GM21360 (cell line): ENCODE measurements around the gene SSH2.
"Not testable (repeated sequence)": the region's sequence is repeated elsewhere in the genome, so short reads cannot be mapped to it uniquely, and the experiment has no call there.

Experiments used
- ATAC-seq: cut with Tn5 transposase; IDR thresholded peaks from one replicate; pipeline ENCODE4 v1.9.1; 2021; ENCODE audit warnings: mild to moderate bottlenecking, moderate library complexity; ENCODE audit not compliant: unreplicated experiment

The SSH2 gene

DNA sequence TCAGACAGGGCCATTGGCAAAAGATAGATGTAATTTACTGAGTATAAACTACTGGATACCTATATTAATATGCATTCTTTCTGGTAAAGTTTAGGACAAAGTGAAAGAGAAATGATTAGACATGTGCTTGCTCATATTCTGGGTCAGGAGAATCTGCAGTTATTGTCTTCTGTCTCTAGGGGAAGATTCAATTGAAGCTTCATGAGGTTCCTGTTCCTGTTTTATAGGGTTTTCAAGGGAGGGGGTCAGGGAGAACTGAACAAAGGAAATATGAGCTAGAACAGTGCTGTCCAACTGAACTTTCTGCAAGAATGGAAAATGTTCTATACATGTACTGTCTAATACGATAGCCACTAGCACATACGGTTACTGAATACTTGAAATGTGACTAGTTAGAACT lies 248.0 kb downstream of the SSH2 start:
- ATAC-seq: no peak

DNA sequence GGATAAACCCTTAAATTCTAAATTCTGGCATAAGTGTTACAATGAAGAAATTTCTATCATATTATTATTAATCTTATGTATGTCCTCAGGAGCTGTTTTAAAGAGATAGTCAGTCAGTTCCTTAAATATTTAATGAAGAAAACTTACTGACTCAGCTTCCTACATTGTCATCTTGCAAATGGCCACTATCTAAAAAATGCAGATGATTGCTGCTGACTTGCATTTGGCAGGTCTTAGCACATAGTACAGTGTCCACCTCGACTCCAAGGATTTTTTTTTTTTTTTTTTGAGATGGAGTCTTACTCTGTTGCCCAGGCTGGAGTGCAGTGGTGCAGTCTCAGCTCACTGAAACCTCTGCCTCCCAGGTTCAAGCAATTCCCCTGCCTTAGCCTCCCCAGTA lies 252.2 kb downstream of the SSH2 start:
- ATAC-seq: no peak

DNA sequence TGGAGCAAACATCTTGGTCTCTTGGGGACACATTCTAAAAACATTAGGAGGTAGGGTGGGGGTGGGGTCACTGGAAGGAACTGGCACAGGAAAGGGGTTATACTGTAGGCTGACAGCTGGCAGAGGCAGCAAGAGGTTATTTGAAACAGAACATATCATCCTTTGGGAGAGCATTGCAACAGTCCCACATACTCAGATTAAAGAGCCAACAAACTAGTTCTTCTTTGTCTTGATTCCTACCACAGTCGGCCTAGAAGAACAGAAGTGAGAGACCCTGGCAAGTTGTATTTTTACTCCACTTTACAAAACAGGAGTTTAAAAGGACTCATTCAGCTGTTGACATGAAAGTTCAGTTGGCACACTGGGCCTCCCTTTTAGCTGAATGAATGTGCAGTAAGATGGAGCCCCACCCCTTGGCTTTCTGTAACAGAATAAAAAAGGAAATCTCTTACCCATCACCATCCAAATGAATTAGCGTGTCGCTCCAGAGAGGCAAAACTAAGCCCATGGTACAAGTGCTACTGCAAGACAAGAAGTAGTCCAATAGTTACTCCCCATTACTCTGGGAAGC lies 252.7 kb downstream of the SSH2 start:
- no peak for ATAC-seq

DNA sequence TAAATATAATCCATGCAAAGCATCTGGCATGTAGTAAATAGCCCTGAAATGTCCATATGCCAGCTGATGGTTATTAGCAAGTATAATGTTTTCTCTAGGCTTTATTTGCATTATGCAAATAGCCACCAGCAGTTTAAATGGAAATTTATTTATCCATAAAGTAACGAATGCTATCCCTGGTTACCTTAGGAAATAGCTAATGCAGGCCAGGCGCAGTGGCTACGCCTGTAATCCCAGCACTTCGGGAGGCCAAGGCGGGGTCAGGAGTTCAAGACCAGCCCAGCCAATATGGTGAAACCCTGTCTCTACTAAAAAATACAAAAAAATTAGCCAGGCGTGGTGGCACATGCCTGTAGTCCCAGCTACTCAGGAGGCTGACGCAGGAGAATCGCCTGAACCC lies 254.1 kb downstream of the SSH2 start:
- not testable (repeated sequence) for ATAC-seq

DNA sequence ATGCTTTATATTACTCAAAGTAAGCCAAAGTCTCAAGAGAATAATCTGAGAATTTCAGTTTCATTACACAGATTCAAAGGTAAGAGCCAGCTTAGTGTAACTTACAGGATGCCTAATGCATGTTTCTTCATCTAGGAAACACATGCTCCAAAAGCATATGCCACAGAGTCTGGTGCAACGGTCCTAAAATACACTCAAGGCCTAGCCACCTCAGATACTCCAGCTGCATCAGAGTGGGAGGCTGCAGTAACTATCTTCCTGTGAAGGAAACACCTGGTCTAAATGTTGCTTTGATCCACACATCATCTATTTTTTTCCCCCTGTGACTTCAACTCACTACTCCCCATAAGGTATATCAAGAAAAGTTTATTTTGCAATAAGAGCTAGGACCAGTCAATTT lies 255.7 kb downstream of the SSH2 start:
- no peak for ATAC-seq

DNA sequence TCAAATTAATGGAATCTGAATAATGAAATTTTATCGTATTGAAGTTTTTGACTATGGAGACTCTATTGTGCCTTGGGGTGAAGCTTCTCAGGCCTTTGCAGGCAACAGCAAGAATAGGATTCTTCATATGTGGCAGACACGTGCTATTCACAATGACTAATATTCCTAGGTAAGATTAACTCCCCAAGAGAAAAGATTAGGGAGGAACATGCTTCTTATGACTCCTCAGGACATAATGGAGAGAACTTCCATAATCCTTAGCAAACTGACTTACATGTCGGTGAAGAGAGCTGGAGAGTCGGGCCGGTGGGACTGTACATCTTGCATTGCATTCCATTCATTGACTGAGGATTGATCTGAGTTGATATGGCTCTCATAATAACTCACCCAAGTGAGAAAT lies 258.4 kb downstream of the SSH2 start:
- ATAC-seq: no peak

DNA sequence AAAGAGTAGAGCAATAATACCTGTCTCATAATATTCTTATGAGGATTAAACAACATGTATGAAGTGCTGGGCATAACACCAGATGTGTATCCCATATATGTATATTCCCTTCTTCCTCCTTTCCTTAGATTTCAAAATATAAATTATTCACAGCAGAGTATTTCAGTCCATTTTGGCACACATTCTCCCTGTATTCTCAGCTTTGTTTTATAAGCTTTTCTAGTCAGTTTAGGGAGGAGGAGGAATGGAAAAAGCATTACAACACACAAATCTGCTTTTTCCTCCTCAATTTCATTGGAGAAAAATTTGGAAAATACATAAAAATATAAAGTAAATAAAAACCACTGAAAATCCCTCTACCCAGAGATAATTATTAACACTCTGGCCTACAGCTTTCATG lies 260.8 kb downstream of the SSH2 start:
- ATAC-seq: no peak

DNA sequence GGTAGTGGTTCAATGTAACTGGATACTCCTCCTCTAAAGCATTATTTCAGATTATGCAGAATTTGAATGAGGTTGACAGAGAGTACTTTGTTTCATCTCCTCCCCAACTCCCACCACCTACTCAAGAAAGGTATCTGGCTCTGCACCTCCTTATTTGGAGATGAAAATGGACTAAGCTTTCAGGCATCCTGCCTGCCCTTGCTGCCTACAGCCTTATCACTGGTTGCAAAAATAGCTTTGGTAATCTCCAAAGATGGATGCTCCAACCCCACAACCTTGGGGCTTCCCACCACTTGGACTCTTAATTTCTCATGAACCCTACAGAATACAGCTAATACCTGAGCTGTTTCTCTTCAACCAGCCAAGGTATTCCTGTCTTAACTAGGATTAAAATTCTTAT lies 262.1 kb downstream of the SSH2 start:
- no peak for ATAC-seq

DNA sequence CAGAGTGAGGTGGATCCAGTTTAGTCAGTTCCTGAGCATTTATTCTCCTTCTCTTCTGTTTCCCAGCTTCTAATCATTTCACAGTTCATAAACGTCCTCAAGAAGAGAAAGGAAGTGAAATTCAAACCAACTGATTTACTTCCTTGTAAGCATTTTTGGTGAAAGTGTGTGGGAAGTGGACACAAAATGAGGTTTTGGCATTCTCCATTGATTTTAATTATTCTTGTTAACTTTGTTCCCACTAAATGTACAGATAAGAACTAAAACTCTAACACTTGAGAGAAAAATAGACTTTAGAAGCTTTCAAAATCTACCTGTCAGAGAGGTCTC lies 264.6 kb downstream of the SSH2 start:
- ATAC-seq: no peak

DNA sequence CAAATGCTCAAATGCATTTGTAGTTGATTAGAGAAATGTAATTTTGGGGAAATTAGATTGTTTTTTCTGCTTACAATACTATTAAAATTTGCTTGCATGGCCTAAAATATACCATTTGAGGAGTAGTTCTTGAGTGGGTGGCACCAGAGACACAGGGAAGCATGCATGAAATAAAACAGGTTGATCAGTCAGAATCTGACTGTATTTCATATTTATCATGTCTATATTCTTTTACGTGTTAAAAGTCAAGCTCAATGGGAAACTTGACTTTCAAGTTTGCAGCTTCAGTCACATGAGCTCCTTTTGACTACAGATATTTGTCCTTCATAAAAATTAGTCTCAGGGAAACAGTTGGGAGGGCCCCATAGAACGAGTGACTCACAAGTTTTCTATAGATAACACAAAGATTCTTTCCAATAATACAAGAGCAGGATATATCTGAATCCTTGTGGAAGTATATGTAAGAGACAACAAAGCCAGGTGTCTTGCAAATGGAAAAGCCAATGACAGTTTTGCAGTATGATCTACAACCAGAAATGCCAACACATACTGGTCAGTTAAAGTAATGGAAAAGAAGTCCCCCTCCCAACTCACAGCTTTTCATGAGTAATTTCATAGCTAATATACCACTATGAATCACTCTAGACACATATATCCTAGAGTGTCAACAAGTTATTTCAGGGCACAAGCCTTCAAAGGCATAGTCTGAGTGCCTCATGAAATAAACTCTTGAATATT lies 265.1 kb downstream of the SSH2 start:
- ATAC-seq: no peak

DNA sequence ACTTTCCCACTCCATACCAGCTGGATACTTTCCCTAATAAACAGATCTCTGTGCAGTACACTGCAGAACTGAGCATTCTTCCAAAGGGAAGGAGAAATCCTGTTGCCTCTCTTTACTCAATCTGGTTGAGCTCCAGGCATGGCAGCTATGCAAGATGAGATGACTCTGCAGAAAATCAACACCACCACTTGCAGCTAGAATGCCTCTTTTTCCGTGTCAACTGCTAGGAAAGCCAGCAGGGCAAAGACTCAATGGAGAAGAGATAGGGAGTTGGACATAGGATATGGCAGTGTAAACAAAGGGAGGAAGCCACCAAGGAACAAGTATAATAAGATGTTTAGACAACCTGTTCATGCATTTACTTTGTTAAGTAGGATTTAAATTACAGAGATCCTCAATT lies 266.9 kb downstream of the SSH2 start:
- ATAC-seq: no peak

DNA sequence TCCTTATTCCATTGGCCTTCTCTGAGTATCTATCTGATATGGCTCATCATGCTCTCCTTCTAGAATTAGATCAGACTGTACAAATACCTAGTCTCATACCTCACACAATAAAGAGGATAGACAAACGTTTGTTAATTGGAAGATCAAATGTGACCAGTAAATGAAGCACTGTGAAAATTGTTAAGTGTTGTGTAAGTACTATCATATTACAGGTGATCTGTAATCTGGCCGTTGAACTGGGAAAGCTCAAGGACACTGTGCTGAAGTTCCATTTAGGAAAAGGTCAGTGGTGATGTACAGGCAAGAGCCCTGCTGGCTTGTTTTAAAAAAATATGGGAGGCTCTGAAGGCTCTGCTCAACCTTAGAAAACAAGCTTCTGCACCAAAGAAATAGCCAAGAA lies 268.8 kb downstream of the SSH2 start:
- ATAC-seq: no peak

DNA sequence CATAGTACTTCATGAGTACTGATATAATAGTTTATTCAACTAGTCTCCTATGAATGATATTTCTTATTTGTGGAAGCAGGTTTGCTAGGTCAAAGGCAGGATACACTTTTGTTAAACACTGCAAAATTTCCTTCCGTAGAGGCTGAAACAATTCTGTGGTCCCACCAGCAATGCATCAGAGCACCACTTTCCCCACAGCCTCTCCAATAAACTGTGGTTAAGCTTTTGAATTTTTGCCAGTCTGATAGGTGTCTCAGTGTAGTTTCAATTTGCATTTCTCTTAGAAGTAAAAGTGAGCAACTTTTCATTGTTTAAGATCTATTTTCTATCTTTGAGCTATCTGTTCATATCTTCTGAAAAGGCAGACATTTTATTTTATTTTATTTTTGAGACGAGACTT lies 270.9 kb downstream of the SSH2 start:
- no peak for ATAC-seq

DNA sequence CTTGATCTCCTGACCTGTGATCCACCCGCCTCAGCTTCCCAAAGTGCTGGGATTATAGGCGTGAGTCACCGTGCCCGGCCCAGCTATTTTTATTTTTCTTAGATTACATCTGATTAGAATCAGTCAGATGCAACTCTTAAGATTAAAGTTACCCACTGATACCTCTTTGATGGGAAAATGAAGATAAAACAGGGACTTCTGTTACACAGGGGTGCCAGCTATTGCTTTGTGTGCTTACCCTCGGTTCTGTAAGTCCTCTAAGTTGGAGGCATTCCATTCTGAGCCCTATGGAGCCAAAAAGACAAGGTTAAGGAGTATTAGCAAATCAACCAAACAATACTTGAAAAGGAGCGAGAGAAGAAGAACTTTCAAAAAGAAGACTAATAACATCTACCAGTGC lies 274.7 kb downstream of the SSH2 start:
- ATAC-seq: no peak

DNA sequence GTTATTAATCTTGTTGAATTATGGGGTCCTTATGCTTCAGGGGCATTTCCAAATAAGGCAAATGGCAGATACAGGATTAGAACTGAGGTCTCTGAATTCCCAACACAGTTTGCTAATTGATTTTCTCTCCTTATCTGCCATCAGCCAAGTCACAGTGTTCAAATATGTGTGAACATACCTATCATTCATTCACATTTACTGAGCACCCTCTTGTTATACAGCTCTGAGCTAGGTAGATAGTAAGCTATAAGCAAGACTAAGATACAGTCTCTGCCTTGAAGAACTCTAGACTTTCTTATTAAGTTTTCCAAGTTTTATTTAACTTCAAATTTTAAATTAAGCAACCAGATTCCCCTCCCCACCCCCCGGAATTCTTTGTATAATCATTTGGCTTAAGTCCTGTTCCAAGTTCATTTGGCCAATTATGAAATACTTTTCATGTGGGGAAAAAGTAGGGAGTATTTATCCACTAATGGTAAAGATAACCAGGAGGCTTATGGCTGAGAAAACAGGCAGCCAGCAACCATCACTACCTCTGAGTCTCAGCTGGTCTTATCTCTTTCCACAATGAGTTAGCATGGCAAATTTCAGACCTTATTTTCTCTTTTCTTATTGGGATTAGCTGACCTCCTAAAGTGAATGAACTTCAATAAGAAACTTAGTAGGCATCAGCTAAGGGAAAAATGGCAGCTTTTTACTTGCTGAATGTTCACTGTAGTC lies 275.9 kb downstream of the SSH2 start:
- no peak for ATAC-seq

DNA sequence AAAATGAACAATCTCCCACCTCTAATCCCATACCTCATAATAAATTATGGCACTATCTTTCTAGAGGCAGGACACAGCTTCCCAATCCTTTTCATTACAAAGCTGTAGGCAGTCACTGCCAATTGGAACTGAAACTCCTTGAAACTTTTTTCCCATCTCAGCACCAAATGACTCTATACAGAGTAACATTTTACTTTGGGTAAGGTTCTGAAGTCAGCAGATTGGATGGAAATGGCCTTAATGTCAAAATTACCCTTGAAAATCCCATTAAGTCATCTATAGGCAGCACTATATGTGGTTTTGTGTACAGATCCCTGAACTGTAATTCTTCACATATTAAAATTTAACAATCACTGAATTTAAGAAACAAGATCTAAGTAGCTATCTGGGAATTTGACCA lies 277.1 kb downstream of the SSH2 start:
- no peak for ATAC-seq

DNA sequence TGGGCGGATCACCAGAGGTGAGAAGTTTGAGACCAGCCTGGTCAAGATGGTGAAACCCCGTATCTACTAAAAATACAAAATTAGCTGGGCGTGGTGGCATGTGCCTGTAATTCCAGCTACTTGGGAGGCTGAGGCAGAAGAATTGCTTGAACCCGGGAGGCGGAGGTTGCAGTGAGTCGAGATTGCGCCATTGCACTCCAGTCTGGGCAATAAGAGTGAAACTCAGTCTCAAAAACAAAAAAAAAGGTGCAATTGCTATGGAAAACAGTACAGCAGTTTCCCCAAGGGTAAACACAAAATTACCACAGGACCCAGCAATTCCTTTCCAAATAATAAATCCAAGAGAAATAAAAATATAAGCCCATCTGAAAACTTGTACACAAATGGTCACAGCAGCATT lies 278.1 kb downstream of the SSH2 start:
- ATAC-seq: not testable (repeated sequence)

DNA sequence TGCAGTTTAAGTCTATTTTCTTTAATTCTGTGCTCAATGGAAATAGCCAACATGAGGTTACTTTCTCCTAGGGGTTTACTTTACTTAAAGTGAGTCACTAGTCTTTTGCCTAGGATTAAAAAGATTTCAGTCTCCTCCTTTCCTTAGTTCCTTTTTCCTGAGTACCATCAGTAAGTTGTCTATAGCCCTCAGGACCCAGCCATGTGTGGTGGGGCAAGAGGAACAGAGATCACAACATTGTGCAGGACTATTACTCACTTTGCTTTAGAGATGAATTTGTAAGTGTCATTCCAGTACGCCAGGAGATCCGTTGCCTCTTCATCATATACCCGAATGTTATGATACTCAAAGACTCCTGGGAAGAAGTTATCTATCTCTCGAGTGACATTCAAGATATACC lies 279.6 kb downstream of the SSH2 start:
- ATAC-seq: no peak

DNA sequence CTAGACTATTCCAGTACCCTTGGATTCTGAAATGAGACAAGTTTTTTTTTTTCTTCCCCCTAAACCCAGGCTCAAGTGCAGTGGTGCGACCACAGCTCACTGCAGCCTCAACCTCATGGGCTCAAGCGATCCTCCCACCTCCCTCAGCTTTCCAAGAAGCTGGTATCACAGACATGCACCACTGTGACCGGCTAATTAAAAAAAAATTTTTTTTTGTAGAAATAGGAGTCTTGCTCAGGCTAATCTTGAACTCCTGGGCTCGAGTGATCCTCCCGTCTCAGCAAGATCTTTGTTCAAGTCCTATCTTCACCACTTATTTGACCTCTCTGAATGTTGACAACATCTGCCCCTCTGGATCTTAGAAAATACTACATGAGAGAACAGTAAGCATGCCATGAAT lies 280.7 kb downstream of the SSH2 start:
- ATAC-seq: no peak

DNA sequence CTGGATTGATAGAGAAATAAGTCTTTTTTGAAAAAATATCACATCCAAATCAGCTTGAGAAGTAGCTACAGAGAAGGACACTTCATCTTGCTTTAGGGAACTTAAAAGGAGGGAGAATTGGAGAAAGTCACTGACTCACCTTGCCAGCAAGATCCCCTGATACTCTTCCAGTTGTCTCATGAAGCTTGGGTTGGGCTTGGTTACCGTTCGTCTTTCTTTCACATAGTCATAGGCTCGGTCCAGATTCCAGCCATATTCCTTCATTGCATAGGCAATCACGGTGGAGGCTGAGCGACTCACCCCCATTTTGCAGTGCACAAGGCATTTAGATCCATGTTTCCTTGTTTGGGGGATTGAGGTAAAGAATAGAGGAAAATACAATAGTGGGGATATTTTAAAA lies 282.0 kb downstream of the SSH2 start:
- no peak for ATAC-seq

DNA sequence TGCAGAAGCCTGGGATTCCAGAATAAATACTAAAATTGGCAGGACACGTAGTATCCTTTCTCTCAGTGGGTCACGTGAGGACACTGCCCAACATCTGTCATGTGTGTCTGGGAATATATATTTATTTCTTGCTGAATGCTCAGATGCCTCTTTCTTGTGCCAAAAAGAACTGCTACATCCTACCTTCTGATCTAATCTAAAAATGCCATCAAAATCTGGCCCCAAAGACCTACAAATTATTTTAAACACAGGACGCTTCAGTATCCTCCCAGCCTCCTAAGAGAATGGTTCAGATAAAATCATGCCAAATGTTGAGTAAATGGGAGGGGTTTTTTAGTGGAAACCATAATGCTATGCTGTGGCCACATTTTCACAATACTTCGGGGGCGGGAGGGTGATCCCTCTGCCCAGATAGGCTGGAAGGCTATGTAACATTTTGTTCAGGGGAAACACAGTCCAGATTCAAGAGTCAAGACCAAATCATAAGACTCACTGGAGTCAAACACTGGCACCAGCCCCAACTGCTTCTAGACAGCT lies 284.4 kb downstream of the SSH2 start:
- no peak for ATAC-seq

DNA sequence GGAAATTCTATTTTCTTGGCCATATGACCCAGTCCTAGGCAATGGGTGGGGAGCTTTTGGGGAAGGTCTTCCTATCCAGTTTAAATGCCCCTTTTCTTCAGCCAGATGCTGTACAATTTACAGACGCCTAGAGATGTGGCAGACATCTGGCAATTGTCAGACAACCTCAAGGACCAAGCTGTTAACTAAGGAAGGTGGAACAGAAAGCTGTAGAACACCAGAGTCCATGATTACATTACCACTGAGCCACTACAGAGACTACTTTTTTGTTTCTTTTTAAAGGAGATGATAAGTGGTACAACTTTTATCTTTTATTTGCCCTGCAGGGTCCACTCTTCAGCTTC lies 286.2 kb downstream of the SSH2 start:
- no peak for ATAC-seq
